ENCODE results near the gene CNTNAP2. TPM values are rescaled to one million over a fixed set of nuclear protein-coding genes. Genes with fewer than 3 reads are reported as not detected.

CNTNAP2 gene
- total RNA-seq, 4 donors from 2014 or later = 0.42 TPM; not detected in 3

DNA sequence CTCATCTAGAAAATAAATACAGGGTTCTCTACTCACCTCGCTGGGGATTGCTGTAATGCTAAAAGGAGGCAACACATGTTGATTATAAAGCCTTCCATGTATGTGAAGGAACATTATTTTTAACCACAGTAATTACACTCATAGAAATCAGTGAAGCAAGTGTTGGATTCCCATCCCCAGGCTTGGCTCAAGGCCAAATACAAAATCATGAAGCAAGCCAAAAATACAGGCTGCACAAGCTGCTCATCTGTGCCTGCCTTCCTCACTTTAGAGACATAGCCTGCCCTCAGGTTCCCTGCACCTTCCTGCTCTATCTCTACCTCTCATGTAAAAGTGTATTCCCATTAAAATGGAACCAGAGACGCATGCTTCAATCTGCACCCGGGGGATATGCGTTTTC, 1396.8 kb downstream of the CNTNAP2 start:
- WGBS, 2 donors = 65 to 83% methylated on average over 4 of the region's 4 CpGs
- Histone ChIP-seq H3K9me3 (no peaks in the 10 kb centered on the region), H3K27ac (no peak overlapping the region), H3K27me3 (no peaks in the 10 kb centered on the region), H3K4me1 (peaks cover 0 to 7% (median 0%) of the 10 kb centered on the region in 4 donors), H3K36me3 (no peaks in the 10 kb centered on the region), H3K4me3 (no peak overlapping the region)
- TF ChIP-seq, protein P1, sequence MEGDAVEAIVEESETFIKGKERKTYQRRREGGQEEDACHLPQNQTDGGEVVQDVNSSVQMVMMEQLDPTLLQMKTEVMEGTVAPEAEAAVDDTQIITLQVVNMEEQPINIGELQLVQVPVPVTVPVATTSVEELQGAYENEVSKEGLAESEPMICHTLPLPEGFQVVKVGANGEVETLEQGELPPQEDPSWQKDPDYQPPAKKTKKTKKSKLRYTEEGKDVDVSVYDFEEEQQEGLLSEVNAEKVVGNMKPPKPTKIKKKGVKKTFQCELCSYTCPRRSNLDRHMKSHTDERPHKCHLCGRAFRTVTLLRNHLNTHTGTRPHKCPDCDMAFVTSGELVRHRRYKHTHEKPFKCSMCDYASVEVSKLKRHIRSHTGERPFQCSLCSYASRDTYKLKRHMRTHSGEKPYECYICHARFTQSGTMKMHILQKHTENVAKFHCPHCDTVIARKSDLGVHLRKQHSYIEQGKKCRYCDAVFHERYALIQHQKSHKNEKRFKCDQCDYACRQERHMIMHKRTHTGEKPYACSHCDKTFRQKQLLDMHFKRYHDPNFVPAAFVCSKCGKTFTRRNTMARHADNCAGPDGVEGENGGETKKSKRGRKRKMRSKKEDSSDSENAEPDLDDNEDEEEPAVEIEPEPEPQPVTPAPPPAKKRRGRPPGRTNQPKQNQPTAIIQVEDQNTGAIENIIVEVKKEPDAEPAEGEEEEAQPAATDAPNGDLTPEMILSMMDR (IDR thresholded peaks at IDR 0.05) = no peak
- no peak for TF ChIP-seq POLR2A (IDR thresholded peaks at IDR 0.05)
- no peak for TF ChIP-seq EP300 (IDR thresholded peaks at IDR 0.05)
- no peak for DNase-seq (ENCODE audit: low spot score in 2 of 2)

DNA sequence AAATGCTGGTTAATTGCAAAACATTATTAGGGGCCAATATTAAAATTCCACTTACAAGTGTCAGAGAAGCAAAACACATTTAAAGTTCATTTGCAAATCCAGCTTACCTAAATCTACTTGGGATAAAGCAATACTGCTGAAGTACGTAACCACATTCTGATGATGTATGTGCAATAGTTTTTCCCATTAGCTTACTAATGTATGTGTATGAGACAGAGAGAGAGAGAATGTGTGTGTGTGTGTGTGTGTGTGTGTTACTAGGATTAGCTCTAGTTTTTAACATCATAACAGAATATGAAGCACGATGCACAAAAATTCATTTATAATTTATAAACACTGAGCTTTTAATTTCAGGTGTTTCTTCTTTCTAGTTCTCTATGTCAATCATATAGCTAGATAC, 1399.8 kb downstream of the CNTNAP2 start:
- TF ChIP-seq EP300 (IDR thresholded peaks at IDR 0.05) (no peak), POLR2A (IDR thresholded peaks at IDR 0.05) (no peak)
- TF ChIP-seq, protein P1 (IDR thresholded peaks at IDR 0.05) = no peak
- Histone ChIP-seq H3K4me1 (peaks cover 0 to 11% (median 0%) of the 10 kb centered on the region in 4 donors), H3K9me3 (no peaks in the 10 kb centered on the region), H3K27ac (no peak overlapping the region), H3K36me3 (no peaks in the 10 kb centered on the region), H3K27me3 (no peaks in the 10 kb centered on the region), H3K4me3 (no peak overlapping the region)
- DNase-seq (ENCODE audit: low spot score in 2 of 2) = no peak
- 94 to 97% methylated on average over 2 of the region's 2 CpGs for WGBS, 2 donors

DNA sequence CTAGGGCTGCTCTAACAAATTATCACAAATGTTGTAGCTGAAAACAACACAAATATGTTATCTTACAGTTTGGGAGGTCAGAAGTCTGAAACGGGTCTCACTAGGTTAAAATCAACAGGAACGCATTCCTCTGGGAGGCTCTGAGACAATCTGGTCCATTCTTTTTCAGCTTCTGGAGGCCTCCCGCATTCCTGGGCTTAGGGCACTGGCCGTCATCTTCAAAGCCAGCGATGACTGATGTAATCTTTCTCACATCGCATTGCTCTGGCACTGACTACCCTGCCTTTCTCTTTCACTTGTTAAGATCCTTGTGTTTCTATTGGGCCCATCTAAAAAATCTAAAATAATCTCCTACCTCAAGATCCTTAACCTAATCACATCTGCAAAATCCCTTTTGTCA, 1402.5 kb downstream of the CNTNAP2 start:
- Histone ChIP-seq H3K27ac (no peak overlapping the region), H3K36me3 (no peaks in the 10 kb centered on the region), H3K9me3 (no peaks in the 10 kb centered on the region), H3K27me3 (no peaks in the 10 kb centered on the region), H3K4me1 (peaks cover 0 to 11% (median 0%) of the 10 kb centered on the region in 4 donors), H3K4me3 (no peak overlapping the region)
- TF ChIP-seq, protein P1 (IDR thresholded peaks at IDR 0.05) = no peak
- TF ChIP-seq EP300 (IDR thresholded peaks at IDR 0.05) (no peak), POLR2A (IDR thresholded peaks at IDR 0.05) (no peak)
- WGBS, 2 donors = 17 to 29% methylated on average over 6 of the region's 6 CpGs
- no peak for DNase-seq (ENCODE audit: low spot score in 2 of 2)

DNA sequence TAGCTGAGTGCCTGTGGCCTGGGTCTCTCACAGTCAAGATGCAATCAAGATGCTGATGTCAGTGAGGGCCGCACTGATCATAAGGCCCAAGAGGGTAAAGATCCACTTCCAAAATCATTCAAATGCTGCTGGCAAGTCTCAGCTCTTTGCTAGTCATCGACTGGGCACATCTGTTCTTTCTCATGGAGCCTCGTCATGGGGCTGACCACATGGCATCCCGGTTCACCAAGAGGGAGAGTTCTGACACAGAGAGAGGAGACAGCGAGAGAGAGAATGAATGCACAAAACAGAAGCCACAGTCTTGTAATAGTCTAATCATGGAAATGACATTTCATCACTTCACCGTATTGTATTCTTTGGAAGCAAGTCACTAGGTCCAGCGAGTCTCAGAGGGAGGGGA, 1406.5 kb downstream of the CNTNAP2 start:
- Histone ChIP-seq H3K27me3 (no peaks in the 10 kb centered on the region), H3K9me3 (no peaks in the 10 kb centered on the region), H3K27ac (no peak overlapping the region), H3K36me3 (no peaks in the 10 kb centered on the region), H3K4me3 (no peak overlapping the region), H3K4me1 (peaks cover 0 to 11% (median 0%) of the 10 kb centered on the region in 4 donors)
- 70 to 75% methylated on average over 7 of the region's 7 CpGs for WGBS, 2 donors
- TF ChIP-seq POLR2A (IDR thresholded peaks at IDR 0.05) (no peak), EP300 (IDR thresholded peaks at IDR 0.05) (no peak)
- TF ChIP-seq, protein P1 (IDR thresholded peaks at IDR 0.05) = no peak
- DNase-seq (ENCODE audit: low spot score in 2 of 2) = no peak

DNA sequence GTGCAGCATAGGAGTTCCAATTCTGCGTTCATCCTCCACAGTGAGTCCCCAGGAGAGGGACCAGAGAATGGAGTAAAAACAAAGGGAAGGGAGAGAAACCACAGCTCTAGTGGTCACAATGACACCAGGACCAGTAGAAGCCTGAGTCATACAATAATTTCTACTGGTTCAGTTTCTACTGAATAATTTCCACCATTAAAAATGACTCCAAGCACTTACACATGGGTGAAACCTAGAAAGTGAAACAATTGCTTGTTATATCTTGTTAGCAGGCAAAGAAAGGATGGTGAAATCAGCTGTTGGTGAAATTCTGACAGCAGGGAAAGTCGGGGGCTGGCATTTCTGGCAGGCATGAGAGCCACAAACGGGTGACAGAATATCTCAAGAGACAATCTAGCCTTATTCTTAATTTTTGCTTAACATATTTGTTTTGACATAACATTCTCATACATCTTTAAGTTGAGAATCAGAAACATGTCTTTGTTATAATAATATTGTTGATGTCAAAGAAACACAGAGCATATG, 1408.2 kb downstream of the CNTNAP2 start:
- DNase-seq (ENCODE audit: low spot score in 2 of 2) = no peak
- Histone ChIP-seq H3K27me3 (no peaks in the 10 kb centered on the region), H3K27ac (no peak overlapping the region), H3K4me3 (no peak overlapping the region), H3K36me3 (no peaks in the 10 kb centered on the region), H3K4me1 (peaks cover 0 to 2% (median 0%) of the 10 kb centered on the region in 4 donors), H3K9me3 (no peaks in the 10 kb centered on the region)
- 58 to 65% methylated on average over 3 of the region's 3 CpGs for WGBS, 2 donors
- TF ChIP-seq, protein P1 (IDR thresholded peaks at IDR 0.05) = no peak
- TF ChIP-seq EP300 (IDR thresholded peaks at IDR 0.05) (no peak), POLR2A (IDR thresholded peaks at IDR 0.05) (no peak)

Measured in tibial nerve (tissue), 4 donors.